HCT116 (cell line): ENCODE results near the gene DGAT2L6. TPM values are rescaled to one million over a fixed set of nuclear protein-coding genes. Genes with fewer than 3 reads are reported as not detected.

Experiments used
- ATAC-seq: fragments of 200-7000 bp; cut with Tn5 transposase; 2 replicates; pipeline ENCODE4 v1.9.1; 2020; ENCODE audit warnings: mild to moderate bottlenecking, moderate library complexity
- BruUV-seq: library from RNA; stranded (reverse); fragments of 400-500 nt; replicated peaks from 2 replicates; lab custom pipeline; 2021; lab: Mats Ljungman, UMichigan
- CTCF ChIA-PET: fragments of 300-600 bp; sonication (Branson Sonifier 250); formaldehyde crosslinking; loops from one replicate; lab custom pipeline; 2021; ENCODE audit warnings: antibody characterized with exemption; lab: Charles Lee
- POLR2A ChIA-PET: fragments of 300-600, 350-600 bp; sonication (Branson Sonifier 250); formaldehyde crosslinking; loops from one replicate; lab custom pipeline; 2021; ENCODE audit warnings: antibody characterized with exemption; lab: Charles Lee
- RAD21 ChIA-PET, 2 experiments: fragments of 300-600 bp; sonication (Branson Sonifier 250); formaldehyde crosslinking; loops; one replicate each; lab custom pipeline; 2023; ENCODE audit warnings: low total read pairs in 2 of 2; ENCODE audit not compliant: uncharacterized antibody in 2 of 2, unreplicated experiment in 2 of 2, low non-redundant PET in 1 of 2; lab: Charles Lee
- DNase-seq: peaks from one replicate; pipeline ENCODE4 v3.0.0-alpha.2; 2010; ENCODE audit warnings: low read depth, low spot score
- H2AFZ ChIP-seq: fragments of 200-600 bp; shearing (Covaris generic), sonication (generic); 2 replicates; pipeline ENCODE4 v1.6.1; 2017; ENCODE audit warnings: low read depth, mixed run types, mixed read lengths, antibody characterized with exemption, low read length; ENCODE audit not compliant: poor library complexity, severe bottlenecking
- H3K27ac ChIP-seq: 2 replicates; pipeline ENCODE4 v1.5.1; 2012; ENCODE audit warnings: low read depth, low read length
- H3K27me3 ChIP-seq: fragments of 200-600 bp; sonication (generic); 2 replicates; pipeline ENCODE4 v1.6.1; 2016; ENCODE audit warnings: mixed run types, low read length, mixed read lengths; ENCODE audit not compliant: insufficient read depth
- H3K36me3 ChIP-seq, 2 experiments: fragments of 200-500 bp in 1 of 2; fragments of 200-600 bp in 1 of 2; sonication (Bioruptor generic) in 1 of 2; sonication (generic) in 1 of 2; 2 replicates each; pipeline versions ENCODE4 v1.5.1 to v1.6.1; 2014 to 2016; ENCODE audit warnings: low read length in 2 of 2, inconsistent platforms in 1 of 2, mixed read lengths in 1 of 2, mixed run types in 1 of 2; ENCODE audit not compliant: insufficient read depth in 2 of 2, control insufficient read depth in 1 of 2
- H3K4me1 ChIP-seq, 2 experiments: fragments of 200-600 bp in 1 of 2; sonication (generic) in 1 of 2; 2 replicates each; pipeline versions ENCODE4 v1.5.1 to v1.6.1; 2012 to 2017; ENCODE audit warnings: low read length in 2 of 2, inconsistent platforms in 1 of 2, mild to moderate bottlenecking in 1 of 2, mixed read lengths in 1 of 2, mixed run types in 1 of 2, moderate library complexity in 1 of 2; ENCODE audit not compliant: insufficient read depth in 2 of 2, control insufficient read depth in 1 of 2
- H3K4me2 ChIP-seq: fragments of 200-600 bp; sonication (generic); 2 replicates; pipeline ENCODE4 v1.6.1; 2017; ENCODE audit warnings: mixed run types, low read length, mixed read lengths
- H3K4me3 ChIP-seq, 2 experiments: fragments of 200-600 bp in 1 of 2; sonication (generic) in 1 of 2; replicated peaks in 1 of 2; 2 replicates each; pipeline ENCODE4 v1.5.1; 2011 to 2016; ENCODE audit warnings: low read length in 2 of 2, control low read depth in 1 of 2, low read depth in 1 of 2, mild to moderate bottlenecking in 1 of 2, mixed read lengths in 1 of 2, mixed run types in 1 of 2
- H3K79me2 ChIP-seq: fragments of 200-600 bp; sonication (generic); 2 replicates; pipeline ENCODE4 v1.6.1; 2017; ENCODE audit warnings: mild to moderate bottlenecking, mixed run types, low read length, moderate library complexity, mixed read lengths; ENCODE audit not compliant: insufficient read depth
- H3K9ac ChIP-seq: fragments of 200-600 bp; sonication (generic); 2 replicates; pipeline ENCODE4 v1.6.1; 2016; ENCODE audit warnings: low read length, mixed read lengths
- H3K9me2 ChIP-seq: fragments of 200-600 bp; sonication (generic), shearing (Covaris generic); 2 replicates; pipeline ENCODE4 v1.6.1; 2017; ENCODE audit warnings: mixed run types, mild to moderate bottlenecking, moderate library complexity; ENCODE audit not compliant: insufficient read depth
- H3K9me3 ChIP-seq, 2 experiments: fragments of 200-500 bp in 1 of 2; fragments of 200-600 bp in 1 of 2; sonication (Bioruptor generic) in 1 of 2; sonication (generic) in 1 of 2; 2 replicates each; pipeline ENCODE4 v1.6.1; 2014 to 2017; ENCODE audit warnings: low read length in 2 of 2, mixed read lengths in 2 of 2, inconsistent platforms in 1 of 2, low read depth in 1 of 2, mild to moderate bottlenecking in 1 of 2, mixed run types in 1 of 2, moderate library complexity in 1 of 2; ENCODE audit not compliant: control insufficient read depth in 1 of 2, insufficient read depth in 1 of 2
- H4K20me1 ChIP-seq: fragments of 200-600 bp; sonication (generic), shearing (Covaris generic); 2 replicates; pipeline ENCODE4 v1.6.1; 2017; ENCODE audit warnings: mixed run types, mild to moderate bottlenecking, moderate library complexity; ENCODE audit not compliant: insufficient read depth
- CEBPB ChIP-seq: IDR thresholded peaks from 2 replicates; pipeline ENCODE4 v1.6.1; 2012; ENCODE audit warnings: low read depth
- EGR1 ChIP-seq: IDR thresholded peaks from 2 replicates; pipeline ENCODE4 v1.6.1; 2012; ENCODE audit warnings: low read depth
- ELF1 ChIP-seq: IDR thresholded peaks from 2 replicates; pipeline ENCODE4 v1.6.1; 2012; ENCODE audit warnings: low read depth, borderline replicate concordance
- EZH2phosphoT487 ChIP-seq: fragments of 200-600 bp; IDR thresholded peaks from 2 replicates; pipeline ENCODE4 v1.6.1; 2018; ENCODE audit warnings: antibody characterized with exemption, borderline replicate concordance
- FOSL1 ChIP-seq: IDR thresholded peaks from 2 replicates; pipeline ENCODE4 v1.6.1; 2012; ENCODE audit warnings: low read depth
- JUND ChIP-seq: IDR thresholded peaks from 2 replicates; pipeline ENCODE4 v1.6.1; 2012
- MAX ChIP-seq: IDR thresholded peaks from 2 replicates; pipeline ENCODE4 v1.6.1; 2012
- REST ChIP-seq: IDR thresholded peaks from 2 replicates; pipeline ENCODE4 v1.6.1; 2012; ENCODE audit warnings: low read depth
- SP1 ChIP-seq: IDR thresholded peaks from 2 replicates; pipeline ENCODE4 v1.6.1; 2012; ENCODE audit warnings: low read depth
- SRF ChIP-seq: IDR thresholded peaks from 2 replicates; pipeline ENCODE4 v1.6.1; 2012; ENCODE audit warnings: low read depth
- TCF7L2 ChIP-seq: IDR thresholded peaks from 2 replicates; pipeline ENCODE4 v1.7.0; 2011; ENCODE audit warnings: borderline replicate concordance, inconsistent platforms; ENCODE audit not compliant: insufficient read depth, insufficient read length; ENCODE audit errors: extremely low read depth
- intact Hi-C: fragments of 100-400 bp; cut with micrococcal nuclease; formaldehyde crosslinking; loops from 2 replicates; pipeline ENCODE4 v1.10.0; 2022
- total RNA-seq: library from RNA; stranded (reverse); gene quantifications from one replicate; pipeline ENCODE4 v1.2.1, GENCODE V29; 2021; ENCODE audit not compliant: unreplicated experiment
- TF ChIP-seq, protein P1 (sequence below): IDR thresholded peaks from 2 replicates; pipeline ENCODE4 v1.6.1; 2012
- TF ChIP-seq, protein P2 (sequence below): IDR thresholded peaks from 2 replicates; pipeline ENCODE4 v1.6.1; 2011; ENCODE audit warnings: mild to moderate bottlenecking, low read length, moderate library complexity; ENCODE audit not compliant: insufficient replicate concordance; ENCODE audit errors: extremely low read depth

Gene DGAT2L6
- total RNA-seq, 1 experiment from 2014 or later = not detected

- Histone ChIP-seq H3K9me3 (no peaks in the 10 kb centered on the region), H3K27ac (peak overlapping the region; percentile 71), H3K4me3 (peak overlapping the region in 1 of 2 experiments; percentile 13; a peak in 1 of 4 replicates), H3K27me3 (no peaks in the 10 kb centered on the region), H3K4me2 (peak overlapping the region; percentile 66), H3K79me2 (no peaks in the 10 kb centered on the region), H4K20me1 (no peaks in the 10 kb centered on the region), H2AFZ (peak overlapping the region; percentile 33), H3K36me3 (no peaks in the 10 kb centered on the region), H3K9me2 (no peaks in the 10 kb centered on the region), H3K4me1 (peaks cover 16 to 46% of the 10 kb centered on the region in 2 experiments), H3K9ac (peak overlapping the region; percentile 17; the same call in 1 of the 2 replicates)
- CTCF ChIA-PET = interaction anchor here (1.4 kb wide), 1 partner anchor 9 kb away, joined by 6 read pairs; no protein-coding TSS in a partner anchor
- intact Hi-C loops = no loop called here
- RAD21 ChIA-PET = no interaction called here
- ATAC-seq (peak; percentile 51), DNase-seq (peak; percentile 39)
- no TSS peak for BruUV-seq
- POLR2A ChIA-PET = interaction anchor here (1.0 kb wide), 1 partner anchor 9 kb away, joined by 3 read pairs; no protein-coding TSS in a partner anchor
- TF ChIP-seq CEBPB (peak; percentile 70), JUND (peak; percentile 73), SRF (no peak), EGR1 (no peak), ELF1 (no peak), SP1 (peak; percentile 41; the same call in 1 of the 2 replicates), EZH2phosphoT487 (no peak), FOSL1 (peak; percentile 81), REST (no peak), TCF7L2 (no peak), MAX (no peak)
- TF ChIP-seq, protein P1, sequence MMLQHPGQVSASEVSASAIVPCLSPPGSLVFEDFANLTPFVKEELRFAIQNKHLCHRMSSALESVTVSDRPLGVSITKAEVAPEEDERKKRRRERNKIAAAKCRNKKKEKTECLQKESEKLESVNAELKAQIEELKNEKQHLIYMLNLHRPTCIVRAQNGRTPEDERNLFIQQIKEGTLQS = peak; percentile 25; the same call in 1 of the 2 replicates
- TF ChIP-seq, protein P2, sequence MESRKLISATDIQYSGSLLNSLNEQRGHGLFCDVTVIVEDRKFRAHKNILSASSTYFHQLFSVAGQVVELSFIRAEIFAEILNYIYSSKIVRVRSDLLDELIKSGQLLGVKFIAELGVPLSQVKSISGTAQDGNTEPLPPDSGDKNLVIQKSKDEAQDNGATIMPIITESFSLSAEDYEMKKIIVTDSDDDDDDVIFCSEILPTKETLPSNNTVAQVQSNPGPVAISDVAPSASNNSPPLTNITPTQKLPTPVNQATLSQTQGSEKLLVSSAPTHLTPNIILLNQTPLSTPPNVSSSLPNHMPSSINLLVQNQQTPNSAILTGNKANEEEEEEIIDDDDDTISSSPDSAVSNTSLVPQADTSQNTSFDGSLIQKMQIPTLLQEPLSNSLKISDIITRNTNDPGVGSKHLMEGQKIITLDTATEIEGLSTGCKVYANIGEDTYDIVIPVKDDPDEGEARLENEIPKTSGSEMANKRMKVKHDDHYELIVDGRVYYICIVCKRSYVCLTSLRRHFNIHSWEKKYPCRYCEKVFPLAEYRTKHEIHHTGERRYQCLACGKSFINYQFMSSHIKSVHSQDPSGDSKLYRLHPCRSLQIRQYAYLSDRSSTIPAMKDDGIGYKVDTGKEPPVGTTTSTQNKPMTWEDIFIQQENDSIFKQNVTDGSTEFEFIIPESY = no peak
Observed at GRCh38 chrX:70253377-70254062, 76.2 kb downstream of the DGAT2L6 start.
